K562 (cell line): ENCODE results near the gene MYO3B. TPM values are rescaled to one million over a fixed set of nuclear protein-coding genes. Genes with fewer than 3 reads are reported as not detected.

Source experiments
- BRCA1 ChIP-seq, 2 experiments: fragments of 450-650 bp in 1 of 2; sonication (generic) in 1 of 2; formaldehyde crosslinking in 1 of 2; IDR thresholded peaks; 2 replicates each; pipeline versions ENCODE4 v1.5.0 to v1.6.1; 2017 to 2020; ENCODE audit warnings: mild to moderate bottlenecking in 1 of 2, missing genetic modification reagents in 1 of 2
- ELF1 ChIP-seq: fragments of 200-800 bp; sonication (Bioruptor generic); IDR thresholded peaks from 2 replicates; pipeline ENCODE4 v1.6.1; 2016; ENCODE audit warnings: missing genetic modification characterization, missing compliant biosample characterization
- IRF2 ChIP-seq: sonication (generic); formaldehyde crosslinking; IDR thresholded peaks from 2 replicates; pipeline ENCODE4 v1.8.1; 2022; ENCODE audit warnings: mild to moderate bottlenecking, missing genetic modification reagents
- JUND ChIP-seq, 2 experiments: IDR thresholded peaks; 2 replicates in 1 of 2; 3 replicates in 1 of 2; pipeline ENCODE4 v1.6.1; 2011; ENCODE audit warnings: borderline replicate concordance in 2 of 2, low read depth in 2 of 2, low read length in 2 of 2, improper control_type of control experiment in 1 of 2, missing biosample characterization in 1 of 2, missing genetic modification characterization in 1 of 2, missing genetic modification reagents in 1 of 2
- KDM5B ChIP-seq: fragments of 200-600 bp; sonication (generic); IDR thresholded peaks from 2 replicates; pipeline ENCODE4 v1.6.1; 2012; ENCODE audit warnings: low read depth, mild to moderate bottlenecking, moderate library complexity, low read length, control low read depth, inconsistent platforms; ENCODE audit not compliant: insufficient replicate concordance
- NR4A1 ChIP-seq, 2 experiments: fragments of 250-450 bp in 1 of 2; fragments of 450-650 bp in 1 of 2; sonication (Bioruptor Pico) in 1 of 2; IDR thresholded peaks; 2 replicates each; pipeline versions ENCODE4 v1.4.0 to v1.6.1; 2016 to 2020; ENCODE audit warnings: mild to moderate bottlenecking in 2 of 2, missing compliant biosample characterization in 1 of 2, missing genetic modification characterization in 1 of 2, moderate library complexity in 1 of 2
- SMARCA5 ChIP-seq: fragments of 450-650 bp; IDR thresholded peaks from 2 replicates; pipeline ENCODE4 v1.6.1; 2016
- polyA plus RNA-seq, 8 experiments: library from polyadenylated mRNA; depleted of rRNA in 4 of 8; stranded (reverse) in 5 of 8; unstranded in 3 of 8; fragments of >200 nt; fragmentation: Nextera tagmentation in 2 of 8; fragmentation: Illumina TruSeq in 1 of 8; extraction: Ambion mirVana in 2 of 8; extraction: Trizol in 1 of 8; gene quantifications; 2 replicates each; pipeline versions ENCODE4 v1.2.1 to v1.2.3, GENCODE V29; 2011 to 2014; ENCODE audit warnings: inconsistent platforms in 1 of 8, missing spikeins in 1 of 8
- total RNA-seq, 7 experiments: library from RNA; depleted of rRNA in 6 of 7; stranded (reverse); fragments of >200 nt in 6 of 7; fragmentation: Illumina TruSeq in 2 of 7; extraction: Trizol in 2 of 7; gene quantifications; 2 replicates each; pipeline versions ENCODE4 v1.2.1 to v1.2.3, GENCODE V29; 2011 to 2021; ENCODE audit warnings: low replicate concordance in 1 of 7
- TF ChIP-seq, protein P1 (sequence below), 2 experiments: fragments of 450-650 bp in 1 of 2; IDR thresholded peaks; 2 replicates each; pipeline ENCODE4 v1.6.1; 2011 to 2017; ENCODE audit warnings: low read depth in 2 of 2, antibody characterized with exemption in 1 of 2, borderline replicate concordance in 1 of 2, low read length in 1 of 2, mild to moderate bottlenecking in 1 of 2, mixed read lengths in 1 of 2; ENCODE audit not compliant: control insufficient read depth in 1 of 2
- TF ChIP-seq, protein P2 (sequence below): sonication (generic); formaldehyde crosslinking; IDR thresholded peaks from 2 replicates; pipeline ENCODE4 v1.8.0; 2023; ENCODE audit warnings: missing genetic modification reagents, mild to moderate bottlenecking, borderline replicate concordance
- TF ChIP-seq, protein P3 (sequence below): fragments of 450-650 bp; IDR thresholded peaks from 2 replicates; pipeline ENCODE4 v1.7.0; 2016; ENCODE audit warnings: borderline replicate concordance

The MYO3B gene
- total and polyA plus RNA-seq, 9 of the 15 experiments (the other 6 are each of a cell fraction or from before 2014, with no cell fraction given), result 2.7 to 6.5 (median 3.6) TPM

DNA sequence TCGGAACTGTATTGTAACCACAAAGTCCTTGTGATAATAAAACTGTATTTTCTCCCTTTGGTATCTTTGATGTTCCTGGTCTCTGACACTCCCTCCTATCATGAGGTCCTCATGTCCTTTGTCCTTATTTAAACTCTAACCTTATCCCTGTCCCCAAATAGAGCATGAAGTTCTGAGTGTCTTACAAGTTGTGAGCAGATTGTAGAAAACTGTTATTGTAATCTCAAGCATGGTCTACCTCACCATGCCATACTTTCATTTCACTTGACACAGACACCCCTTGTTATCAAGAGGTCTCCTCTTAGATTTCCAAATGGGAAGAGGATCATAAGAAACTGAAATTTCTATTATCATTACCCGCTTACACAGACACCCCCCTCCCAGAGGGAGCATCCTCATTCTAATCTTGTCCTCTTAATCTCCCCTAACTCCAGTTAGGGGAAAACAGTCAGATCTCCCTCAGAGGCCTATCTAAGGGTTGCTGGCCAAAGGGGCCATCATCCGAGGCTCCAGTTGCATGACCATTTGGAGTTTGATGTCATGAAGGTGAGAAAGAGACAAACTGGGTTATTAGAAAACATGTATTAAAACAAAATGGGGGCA, 29.0 kb downstream of the MYO3B start (continued):
- TF ChIP-seq, protein P1, sequence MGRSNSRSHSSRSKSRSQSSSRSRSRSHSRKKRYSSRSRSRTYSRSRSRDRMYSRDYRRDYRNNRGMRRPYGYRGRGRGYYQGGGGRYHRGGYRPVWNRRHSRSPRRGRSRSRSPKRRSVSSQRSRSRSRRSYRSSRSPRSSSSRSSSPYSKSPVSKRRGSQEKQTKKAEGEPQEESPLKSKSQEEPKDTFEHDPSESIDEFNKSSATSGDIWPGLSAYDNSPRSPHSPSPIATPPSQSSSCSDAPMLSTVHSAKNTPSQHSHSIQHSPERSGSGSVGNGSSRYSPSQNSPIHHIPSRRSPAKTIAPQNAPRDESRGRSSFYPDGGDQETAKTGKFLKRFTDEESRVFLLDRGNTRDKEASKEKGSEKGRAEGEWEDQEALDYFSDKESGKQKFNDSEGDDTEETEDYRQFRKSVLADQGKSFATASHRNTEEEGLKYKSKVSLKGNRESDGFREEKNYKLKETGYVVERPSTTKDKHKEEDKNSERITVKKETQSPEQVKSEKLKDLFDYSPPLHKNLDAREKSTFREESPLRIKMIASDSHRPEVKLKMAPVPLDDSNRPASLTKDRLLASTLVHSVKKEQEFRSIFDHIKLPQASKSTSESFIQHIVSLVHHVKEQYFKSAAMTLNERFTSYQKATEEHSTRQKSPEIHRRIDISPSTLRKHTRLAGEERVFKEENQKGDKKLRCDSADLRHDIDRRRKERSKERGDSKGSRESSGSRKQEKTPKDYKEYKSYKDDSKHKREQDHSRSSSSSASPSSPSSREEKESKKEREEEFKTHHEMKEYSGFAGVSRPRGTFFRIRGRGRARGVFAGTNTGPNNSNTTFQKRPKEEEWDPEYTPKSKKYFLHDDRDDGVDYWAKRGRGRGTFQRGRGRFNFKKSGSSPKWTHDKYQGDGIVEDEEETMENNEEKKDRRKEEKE (IDR thresholded peaks at IDR 0.05; ENCODE audit: borderline replicate concordance in 1 of 2, control insufficient read depth in 1 of 2, low read depth in 2 of 2, low read length in 1 of 2), result no peak
- TF ChIP-seq KDM5B (no peak), ELF1 (tag) (peak; percentile 37; the same call in 1 of the 2 replicates), JUND (IDR thresholded peaks at IDR 0.05; ENCODE audit: borderline replicate concordance, low read depth, low read length) (peak; percentile 20; the same call in 1 of the 2 replicates), JUND (tag; IDR thresholded peaks at IDR 0.05; ENCODE audit: borderline replicate concordance, low read depth, low read length) (peak; percentile 67; the same call in 2 of the 3 replicates), NR4A1 (CRISPR knock-in tag; IDR thresholded peaks at IDR 0.05) (0 out of 2 replicates have a peak, but pooled peaks have one; percentile 31), NR4A1 (tag; IDR thresholded peaks at IDR 0.05) (0 out of 2 replicates have a peak, but pooled peaks have one; percentile 53), BRCA1 (IDR thresholded peaks at IDR 0.05) (no peak), BRCA1 (CRISPR knock-in tag; IDR thresholded peaks at IDR 0.05) (no peak), IRF2 (CRISPR knock-in tag) (no peak), SMARCA5 (no peak)
- TF ChIP-seq, protein P2, sequence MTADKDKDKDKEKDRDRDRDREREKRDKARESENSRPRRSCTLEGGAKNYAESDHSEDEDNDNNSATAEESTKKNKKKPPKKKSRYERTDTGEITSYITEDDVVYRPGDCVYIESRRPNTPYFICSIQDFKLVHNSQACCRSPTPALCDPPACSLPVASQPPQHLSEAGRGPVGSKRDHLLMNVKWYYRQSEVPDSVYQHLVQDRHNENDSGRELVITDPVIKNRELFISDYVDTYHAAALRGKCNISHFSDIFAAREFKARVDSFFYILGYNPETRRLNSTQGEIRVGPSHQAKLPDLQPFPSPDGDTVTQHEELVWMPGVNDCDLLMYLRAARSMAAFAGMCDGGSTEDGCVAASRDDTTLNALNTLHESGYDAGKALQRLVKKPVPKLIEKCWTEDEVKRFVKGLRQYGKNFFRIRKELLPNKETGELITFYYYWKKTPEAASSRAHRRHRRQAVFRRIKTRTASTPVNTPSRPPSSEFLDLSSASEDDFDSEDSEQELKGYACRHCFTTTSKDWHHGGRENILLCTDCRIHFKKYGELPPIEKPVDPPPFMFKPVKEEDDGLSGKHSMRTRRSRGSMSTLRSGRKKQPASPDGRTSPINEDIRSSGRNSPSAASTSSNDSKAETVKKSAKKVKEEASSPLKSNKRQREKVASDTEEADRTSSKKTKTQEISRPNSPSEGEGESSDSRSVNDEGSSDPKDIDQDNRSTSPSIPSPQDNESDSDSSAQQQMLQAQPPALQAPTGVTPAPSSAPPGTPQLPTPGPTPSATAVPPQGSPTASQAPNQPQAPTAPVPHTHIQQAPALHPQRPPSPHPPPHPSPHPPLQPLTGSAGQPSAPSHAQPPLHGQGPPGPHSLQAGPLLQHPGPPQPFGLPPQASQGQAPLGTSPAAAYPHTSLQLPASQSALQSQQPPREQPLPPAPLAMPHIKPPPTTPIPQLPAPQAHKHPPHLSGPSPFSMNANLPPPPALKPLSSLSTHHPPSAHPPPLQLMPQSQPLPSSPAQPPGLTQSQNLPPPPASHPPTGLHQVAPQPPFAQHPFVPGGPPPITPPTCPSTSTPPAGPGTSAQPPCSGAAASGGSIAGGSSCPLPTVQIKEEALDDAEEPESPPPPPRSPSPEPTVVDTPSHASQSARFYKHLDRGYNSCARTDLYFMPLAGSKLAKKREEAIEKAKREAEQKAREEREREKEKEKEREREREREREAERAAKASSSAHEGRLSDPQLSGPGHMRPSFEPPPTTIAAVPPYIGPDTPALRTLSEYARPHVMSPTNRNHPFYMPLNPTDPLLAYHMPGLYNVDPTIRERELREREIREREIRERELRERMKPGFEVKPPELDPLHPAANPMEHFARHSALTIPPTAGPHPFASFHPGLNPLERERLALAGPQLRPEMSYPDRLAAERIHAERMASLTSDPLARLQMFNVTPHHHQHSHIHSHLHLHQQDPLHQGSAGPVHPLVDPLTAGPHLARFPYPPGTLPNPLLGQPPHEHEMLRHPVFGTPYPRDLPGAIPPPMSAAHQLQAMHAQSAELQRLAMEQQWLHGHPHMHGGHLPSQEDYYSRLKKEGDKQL (CRISPR knock-in tag), result no peak
- TF ChIP-seq, protein P3, sequence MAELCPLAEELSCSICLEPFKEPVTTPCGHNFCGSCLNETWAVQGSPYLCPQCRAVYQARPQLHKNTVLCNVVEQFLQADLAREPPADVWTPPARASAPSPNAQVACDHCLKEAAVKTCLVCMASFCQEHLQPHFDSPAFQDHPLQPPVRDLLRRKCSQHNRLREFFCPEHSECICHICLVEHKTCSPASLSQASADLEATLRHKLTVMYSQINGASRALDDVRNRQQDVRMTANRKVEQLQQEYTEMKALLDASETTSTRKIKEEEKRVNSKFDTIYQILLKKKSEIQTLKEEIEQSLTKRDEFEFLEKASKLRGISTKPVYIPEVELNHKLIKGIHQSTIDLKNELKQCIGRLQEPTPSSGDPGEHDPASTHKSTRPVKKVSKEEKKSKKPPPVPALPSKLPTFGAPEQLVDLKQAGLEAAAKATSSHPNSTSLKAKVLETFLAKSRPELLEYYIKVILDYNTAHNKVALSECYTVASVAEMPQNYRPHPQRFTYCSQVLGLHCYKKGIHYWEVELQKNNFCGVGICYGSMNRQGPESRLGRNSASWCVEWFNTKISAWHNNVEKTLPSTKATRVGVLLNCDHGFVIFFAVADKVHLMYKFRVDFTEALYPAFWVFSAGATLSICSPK, result no peak
